H1 (cell line): ENCODE results near the gene ASB4. TPM values are rescaled to one million over a fixed set of nuclear protein-coding genes. Genes with fewer than 3 reads are reported as not detected.

Experiments
- CTCF ChIA-PET: fragments of 300-600 bp; sonication (Branson Sonifier 250); formaldehyde crosslinking; loops from one replicate; lab custom pipeline; 2021; ENCODE audit not compliant: partially characterized antibody; lab: Charles Lee
- POLR2A ChIA-PET: fragments of 300-600 bp; sonication (Branson Sonifier 250); formaldehyde crosslinking; loops from one replicate; lab custom pipeline; 2021; ENCODE audit warnings: inconsistent platforms; ENCODE audit not compliant: partially characterized antibody; lab: Charles Lee
- DNase-seq, 2 experiments: peaks; one replicate each; pipeline versions ENCODE4 v3.0.0 to v3.0.0-alpha.2; 2010 to 2022; ENCODE audit warnings: low spot score in 2 of 2, low read depth in 1 of 2, mixed read lengths in 1 of 2
- FAIRE-seq: peaks from 2 replicates; lab custom pipeline; 2011; peaks lifted over from hg19 to GRCh38; lab: Jason Lieb, UNC
- H2AFZ ChIP-seq: 2 replicates; pipeline ENCODE4 v1.8.1; 2012; ENCODE audit warnings: low read length, inconsistent platforms
- H2AK5ac ChIP-seq: 2 replicates; pipeline ENCODE4 v1.6.1; 2013; ENCODE audit warnings: low read depth, low read length
- H2BK120ac ChIP-seq: replicated peaks from 2 replicates; pipeline ENCODE3; 2013; ENCODE audit warnings: low read depth, low read length, inconsistent platforms
- H2BK12ac ChIP-seq: 2 replicates; pipeline ENCODE4 v1.6.1; 2013; ENCODE audit warnings: low read depth, low read length
- H2BK15ac ChIP-seq: 2 replicates; pipeline ENCODE4 v1.6.1; 2013; ENCODE audit warnings: low read length
- H2BK20ac ChIP-seq: 2 replicates; pipeline ENCODE4 v1.6.1; 2013; ENCODE audit warnings: low read length
- H2BK5ac ChIP-seq: 2 replicates; pipeline ENCODE4 v1.6.1; 2013; ENCODE audit warnings: low read depth, low read length
- H3K14ac ChIP-seq: 2 replicates; pipeline ENCODE4 v1.6.1; 2013; ENCODE audit warnings: inconsistent platforms; ENCODE audit not compliant: insufficient read length
- H3K18ac ChIP-seq: 2 replicates; pipeline ENCODE4 v1.6.1; 2013; ENCODE audit warnings: low read length; ENCODE audit errors: extremely low read depth
- H3K23ac ChIP-seq: 2 replicates; pipeline ENCODE4 v1.6.1; 2013; ENCODE audit warnings: inconsistent platforms; ENCODE audit not compliant: insufficient read length
- H3K23me2 ChIP-seq: 2 replicates; pipeline ENCODE4 v1.6.1; 2013; ENCODE audit warnings: low read depth, low read length
- H3K27ac ChIP-seq: 2 replicates; pipeline ENCODE4 v1.6.1; 2011; ENCODE audit warnings: low read depth, low read length, inconsistent platforms
- H3K27me3 ChIP-seq, 4 experiments: replicated peaks in 1 of 4; 1 replicate in 1 of 4; 2 replicates in 3 of 4; pipeline versions ENCODE4 v1.6.1 to v1.8.1; 2011 to 2013; ENCODE audit warnings: low read length in 3 of 4, mild to moderate bottlenecking in 3 of 4, inconsistent platforms in 2 of 4, mixed read lengths in 2 of 4, moderate library complexity in 1 of 4; ENCODE audit not compliant: control insufficient read depth in 3 of 4, insufficient read depth in 3 of 4; ENCODE audit errors: extremely low read depth in 1 of 4
- H3K36me3 ChIP-seq, 4 experiments: 2 replicates each; pipeline versions ENCODE4 v1.6.1 to v1.8.1; 2011 to 2013; ENCODE audit warnings: mild to moderate bottlenecking in 4 of 4, low read length in 3 of 4, moderate library complexity in 2 of 4, control low read depth in 1 of 4, inconsistent platforms in 1 of 4; ENCODE audit not compliant: insufficient read depth in 4 of 4, control insufficient read depth in 2 of 4
- H3K4ac ChIP-seq: replicated peaks from 2 replicates; pipeline ENCODE3; 2013; ENCODE audit warnings: low read length, low read depth, mixed read lengths, inconsistent platforms; ENCODE audit not compliant: insufficient read length
- H3K4me1 ChIP-seq, 4 experiments: replicated peaks in 1 of 4; 1 replicate in 1 of 4; 2 replicates in 3 of 4; pipeline versions ENCODE4 v1.6.1 to v1.8.1; 2011 to 2013; ENCODE audit warnings: low read length in 3 of 4, inconsistent platforms in 2 of 4, mixed read lengths in 1 of 4; ENCODE audit not compliant: insufficient read depth in 4 of 4, control insufficient read depth in 3 of 4
- H3K4me2 ChIP-seq, 2 experiments: 2 replicates each; pipeline versions ENCODE4 v1.6.1 to v1.8.1; 2011 to 2013; ENCODE audit warnings: low read depth in 2 of 2, low read length in 2 of 2, control low read depth in 1 of 2, inconsistent platforms in 1 of 2, mild to moderate bottlenecking in 1 of 2; ENCODE audit not compliant: insufficient read depth in 1 of 2
- H3K4me3 ChIP-seq, 4 experiments: fragments of 200-600, 300-600 bp in 1 of 4; sonication (generic), shearing (Covaris generic), sonication (Bioruptor Twin) in 1 of 4; 2 replicates each; pipeline versions ENCODE4 v1.5.1 to v1.8.1; 2011 to 2016; ENCODE audit warnings: low read length in 4 of 4, low read depth in 3 of 4, control low read depth in 2 of 4, inconsistent platforms in 2 of 4, mild to moderate bottlenecking in 2 of 4, mixed read lengths in 1 of 4, moderate library complexity in 1 of 4; ENCODE audit not compliant: insufficient read depth in 2 of 4; ENCODE audit errors: extremely low read depth in 1 of 4
- H3K56ac ChIP-seq: replicated peaks from 2 replicates; pipeline ENCODE3; 2013; ENCODE audit warnings: low read depth, mild to moderate bottlenecking, mixed read lengths, low read length, inconsistent platforms; ENCODE audit not compliant: insufficient read length
- H3K79me1 ChIP-seq: 2 replicates; pipeline ENCODE4 v1.6.1; 2013; ENCODE audit warnings: low read depth, low read length, control low read depth
- H3K79me2 ChIP-seq, 2 experiments: 2 replicates each; pipeline versions ENCODE4 v1.6.1 to v1.8.1; 2012 to 2013; ENCODE audit warnings: low read length in 2 of 2, mild to moderate bottlenecking in 2 of 2, inconsistent platforms in 1 of 2; ENCODE audit not compliant: insufficient read depth in 2 of 2, control insufficient read depth in 1 of 2
- H3K9ac ChIP-seq, 4 experiments: replicated peaks in 1 of 4; 1 replicate in 1 of 4; 2 replicates in 3 of 4; pipeline versions ENCODE4 v1.6.1 to v1.8.1; 2011 to 2013; ENCODE audit warnings: low read depth in 3 of 4, low read length in 3 of 4, control low read depth in 2 of 4, mild to moderate bottlenecking in 2 of 4, moderate library complexity in 2 of 4, inconsistent platforms in 1 of 4; ENCODE audit errors: extremely low read depth in 1 of 4
- H3K9me3 ChIP-seq, 2 experiments: 2 replicates each; pipeline versions ENCODE4 v1.6.1 to v1.8.1; 2012 to 2013; ENCODE audit warnings: mild to moderate bottlenecking in 2 of 2, moderate library complexity in 2 of 2, control low read depth in 1 of 2, inconsistent platforms in 1 of 2, low read depth in 1 of 2, low read length in 1 of 2, mixed read lengths in 1 of 2; ENCODE audit not compliant: insufficient read depth in 2 of 2
- H4K20me1 ChIP-seq, 2 experiments: replicated peaks in 1 of 2; 2 replicates each; pipeline versions ENCODE3 to v1.8.1; 2011 to 2013; ENCODE audit warnings: inconsistent platforms in 2 of 2, low read length in 2 of 2, mild to moderate bottlenecking in 1 of 2; ENCODE audit not compliant: insufficient read depth in 2 of 2, control insufficient read depth in 1 of 2
- H4K5ac ChIP-seq: 2 replicates; pipeline ENCODE4 v1.6.1; 2013; ENCODE audit warnings: low read length, low read depth, mixed read lengths, inconsistent platforms; ENCODE audit not compliant: insufficient read length
- H4K8ac ChIP-seq: 2 replicates; pipeline ENCODE4 v1.8.0; 2013; ENCODE audit warnings: mild to moderate bottlenecking, moderate library complexity, low read length, inconsistent platforms; ENCODE audit not compliant: insufficient read depth; ENCODE audit errors: extremely low read depth
- H4K91ac ChIP-seq: replicated peaks from 2 replicates; pipeline ENCODE3; 2013; ENCODE audit warnings: low read length, mixed read lengths, inconsistent platforms; ENCODE audit not compliant: insufficient read length
- BACH1 ChIP-seq: IDR thresholded peaks from 2 replicates; pipeline ENCODE4 v1.6.1; 2012; ENCODE audit warnings: low read length, improper control_type of control experiment
- CREB1 ChIP-seq: IDR thresholded peaks from 2 replicates; pipeline ENCODE4 v1.6.1; 2012; ENCODE audit warnings: inconsistent platforms
- FOSL1 ChIP-seq: IDR thresholded peaks from 2 replicates; pipeline ENCODE4 v1.6.1; 2011; ENCODE audit warnings: mild to moderate bottlenecking, low read depth, low read length, moderate library complexity; ENCODE audit not compliant: insufficient read depth
- HDAC2 ChIP-seq, 2 experiments: fragments of 300-600 bp in 1 of 2; sonication (generic) in 1 of 2; IDR thresholded peaks; 2 replicates each; pipeline ENCODE4 v1.6.1; 2011 to 2012; ENCODE audit warnings: low read depth in 2 of 2, low read length in 2 of 2, mild to moderate bottlenecking in 2 of 2, moderate library complexity in 2 of 2, borderline replicate concordance in 1 of 2, inconsistent platforms in 1 of 2
- JUN ChIP-seq: IDR thresholded peaks from 2 replicates; pipeline ENCODE4 v1.6.1; 2011; ENCODE audit warnings: low read depth, mild to moderate bottlenecking, improper control_type of control experiment, low read length
- KDM1A ChIP-seq: fragments of 200-600, 300-600 bp; sonication (generic); IDR thresholded peaks from 2 replicates; pipeline ENCODE4 v1.7.1; 2016; ENCODE audit warnings: mild to moderate bottlenecking, low read length, borderline replicate concordance
- POU5F1 ChIP-seq: IDR thresholded peaks from 2 replicates; pipeline ENCODE4 v1.6.1; 2011; ENCODE audit warnings: low read depth, mild to moderate bottlenecking, low read length, moderate library complexity
- RXRA ChIP-seq: IDR thresholded peaks from 2 replicates; pipeline ENCODE4 v1.6.1; 2011; ENCODE audit warnings: low read depth, mild to moderate bottlenecking, low read length, moderate library complexity; ENCODE audit not compliant: insufficient read depth
- SP4 ChIP-seq: IDR thresholded peaks from 2 replicates; pipeline ENCODE4 v1.6.1; 2012; ENCODE audit warnings: low read length, inconsistent platforms
- TEAD4 ChIP-seq: IDR thresholded peaks from 2 replicates; pipeline ENCODE4 v1.6.1; 2012; ENCODE audit warnings: low read depth, low read length, inconsistent platforms, mixed read lengths
- WGBS, 2 experiments: shearing (Covaris generic) in 1 of 2; methylation state at CpG; one replicate each; pipeline versions ENCODE4 v1.1.6 to v1.1.7; 2013 to 2015; ENCODE audit warnings: low lambda C conversion rate in 2 of 2, mixed read lengths in 2 of 2, inconsistent platforms in 1 of 2, low coverage in 1 of 2, missing lambda C conversion rate in 1 of 2; ENCODE audit not compliant: insufficient replicate concordance in 2 of 2, insufficient coverage in 1 of 2, insufficient read length in 1 of 2; ENCODE audit errors: extremely low coverage in 1 of 2, missing lambda C conversion rate in 1 of 2; 5-methylcytosine and 5-hydroxymethylcytosine counted together
- polyA plus RNA-seq, 7 experiments: library from polyadenylated mRNA; depleted of rRNA in 3 of 7; stranded (reverse) in 5 of 7; unstranded in 2 of 7; fragments of >200 nt in 5 of 7; fragments of 200-250 nt in 2 of 7; gene quantifications; 1 replicate in 5 of 7; 2 replicates in 1 of 7; 4 replicates in 1 of 7; pipeline versions ENCODE4 v1.2.1 to v1.2.3, GENCODE V29; 2011 to 2013; ENCODE audit warnings: missing spikeins in 2 of 7, mixed read lengths in 2 of 7
- total RNA-seq: library from RNA; stranded (reverse); fragmentation: NEBNext Ultra II Directional; extraction: Animal tissue kit (Norgen Biotek cat#: 25700); gene quantifications from 2 replicates; pipeline ENCODE4 v1.2.1, GENCODE V29; 2021

ASB4 gene
- total and polyA plus RNA-seq, 2 of the 8 experiments (the other 6 are each of a cell fraction or from before 2014, with no cell fraction given) = not detected

GRCh38 chr7:95547361-95548348 is 61.9 kb downstream of the ASB4 start:
- Histone ChIP-seq H3K14ac (no peak overlapping the region), H3K79me2 (no peaks in the 10 kb centered on the region), H3K9ac (no peak overlapping the region), H3K23ac (no peak overlapping the region), H3K18ac (no peak overlapping the region), H4K91ac (no peak overlapping the region), H3K4me3 (no peak overlapping the region), H3K56ac (no peak overlapping the region), H3K23me2 (no peaks in the 10 kb centered on the region), H4K5ac (no peak overlapping the region), H3K4me2 (no peak overlapping the region), H2BK5ac (no peak overlapping the region), H3K4ac (no peak overlapping the region), H3K79me1 (no peaks in the 10 kb centered on the region), H3K36me3 (no peaks in the 10 kb centered on the region), H3K4me1 (no peaks in the 10 kb centered on the region), H2AK5ac (no peak overlapping the region), H2BK20ac (no peak overlapping the region), H4K20me1 (no peaks in the 10 kb centered on the region), H2AFZ (no peak overlapping the region), H3K27ac (no peak overlapping the region), H3K27me3 (no peaks in the 10 kb centered on the region), H4K8ac (no peak overlapping the region), H2BK12ac (no peak overlapping the region), H2BK15ac (no peak overlapping the region), H3K9me3 (no peaks in the 10 kb centered on the region), H2BK120ac (no peak overlapping the region)
- no peak for FAIRE-seq
- CTCF ChIA-PET = interaction anchor here (1.3 to 15.7 kb wide), 6 partner anchors 9 to 142 kb away, joined by 4 to 187 read pairs (median 9); no protein-coding TSS in a partner anchor
- no peak for DNase-seq
- TF ChIP-seq TEAD4 = no peak
- TF ChIP-seq RXRA = no peak
- TF ChIP-seq BACH1 = no peak
- TF ChIP-seq KDM1A = no peak
- TF ChIP-seq HDAC2 (IDR thresholded peaks at IDR 0.05; ENCODE audit: borderline replicate concordance in 1 of 2, low read depth in 2 of 2, low read length in 2 of 2) = no peak
- TF ChIP-seq JUN = no peak
- no peak for TF ChIP-seq POU5F1
- TF ChIP-seq SP4 = no peak
- TF ChIP-seq CREB1 = no peak
- no peak for TF ChIP-seq FOSL1
- POLR2A ChIA-PET = no interaction called here
- WGBS, 2 experiments = 85% methylated on average over 6 of the region's 6 CpGs; no CpG with 5 or more reads in 1 of the 2 experiments
